Lung (tissue), 12 donors: ENCODE data around the gene VLDLR. TPM values are rescaled to one million over a fixed set of nuclear protein-coding genes. Genes with fewer than 3 reads are reported as not detected.
A peak's percentile ranks its signal among the peaks of the same experiment; 100 is the strongest.

Experiments used
- ATAC-seq: fragments of 200-7000 bp; cut with Tn5 transposase; one replicate; pipeline ENCODE4 v1.9.1; 2020; ENCODE audit warnings: moderate number of reproducible peaks; ENCODE audit not compliant: insufficient read depth, low FRiP score
- DNase-seq, 3 donors: peaks; one replicate each; pipeline ENCODE4 v3.0.0-alpha.2; 2013 to 2017
- H3K27ac ChIP-seq, 2 donors: one replicate each; pipeline ENCODE4 v1.5.1; 2013; ENCODE audit warnings: mild to moderate bottlenecking in 2 of 2, moderate library complexity in 2 of 2, control low read depth in 1 of 2, inconsistent platforms in 1 of 2, low read depth in 1 of 2, low read length in 1 of 2
- H3K27me3 ChIP-seq, 3 donors: one replicate each; pipeline ENCODE4 v1.5.1; 2013; ENCODE audit warnings: low read length in 2 of 3; ENCODE audit not compliant: control insufficient read depth in 3 of 3, insufficient read depth in 3 of 3
- H3K36me3 ChIP-seq, 4 donors: one replicate each; pipeline ENCODE4 v1.5.1; 2013; ENCODE audit warnings: low read length in 4 of 4, mild to moderate bottlenecking in 1 of 4, moderate library complexity in 1 of 4; ENCODE audit not compliant: control insufficient read depth in 4 of 4, insufficient read depth in 4 of 4
- H3K4me1 ChIP-seq, 5 donors: one replicate each; pipeline ENCODE4 v1.5.1; 2013; ENCODE audit warnings: low read length in 5 of 5, mild to moderate bottlenecking in 2 of 5, moderate library complexity in 1 of 5; ENCODE audit not compliant: control insufficient read depth in 5 of 5, insufficient read depth in 5 of 5
- H3K4me3 ChIP-seq: one replicate; pipeline ENCODE4 v1.5.1; 2013; ENCODE audit warnings: mild to moderate bottlenecking, control low read depth, moderate library complexity
- H3K9ac ChIP-seq, 2 donors: one replicate each; pipeline ENCODE4 v1.5.1; 2013; ENCODE audit warnings: low read length in 2 of 2, control low read depth in 1 of 2; ENCODE audit not compliant: insufficient read depth in 1 of 2
- H3K9me3 ChIP-seq, 4 donors: one replicate each; pipeline ENCODE4 v1.5.1; 2013; ENCODE audit warnings: low read length in 3 of 4, mild to moderate bottlenecking in 1 of 4, moderate library complexity in 1 of 4; ENCODE audit not compliant: control insufficient read depth in 4 of 4, insufficient read depth in 3 of 4
- WGBS, 2 donors: extraction: QIAGEN DNeasy Blood & Tissue Kit; methylation state at CpG; one replicate each; pipeline ENCODE4 v1.1.7; 2013; 5-methylcytosine and 5-hydroxymethylcytosine counted together
- polyA plus RNA-seq, 2 donors: library from polyadenylated mRNA; stranded (reverse); fragments of 200-250 nt; gene quantifications; one replicate each; pipeline ENCODE4 v1.2.1, GENCODE V29; 2013
- total RNA-seq, 2 donors: library from RNA; depleted of rRNA in 1 of 2; stranded (reverse); fragments of >200 nt in 1 of 2; gene quantifications; one replicate each; pipeline ENCODE4 v1.2.1, GENCODE V29; 2014 to 2021
- TF ChIP-seq, protein P1 (sequence below): IDR thresholded peaks from 2 replicates; pipeline ENCODE4 v1.5.1; 2012; ENCODE audit warnings: mild to moderate bottlenecking; ENCODE audit errors: control extremely low read depth, extremely low read depth
- donor health status: control.
- donor health status: control.
- donor health status: Bipolar disorder and iron deficiency.
- donor health status: healthy.
- donor health status: DM: yes; HTN: yes; CAD: no.

Gene VLDLR
- total and polyA plus RNA-seq, 4 donors = 5.7 to 32.3 (median 14.6) TPM

DNA sequence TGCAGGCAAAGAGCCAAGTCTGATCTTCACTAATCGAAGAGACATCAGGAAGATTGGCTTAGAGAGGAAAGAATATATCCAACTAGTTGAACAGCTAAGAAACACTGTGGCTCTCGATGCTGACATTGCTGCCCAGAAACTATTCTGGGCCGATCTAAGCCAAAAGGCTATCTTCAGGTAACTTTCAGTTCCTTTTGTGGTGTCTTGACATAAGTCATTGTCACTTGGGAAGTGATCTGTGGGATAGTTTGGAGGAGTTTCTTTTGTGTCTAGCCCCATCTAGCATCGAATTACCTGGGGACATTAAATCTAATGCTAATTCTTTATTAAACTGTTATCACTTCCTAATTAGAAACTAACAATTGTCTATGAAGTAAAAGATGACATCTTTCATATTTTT is 24.0 kb downstream of the VLDLR start:
- Histone ChIP-seq H3K4me3 (no peak overlapping the region), H3K27me3 (no peaks in the 10 kb centered on the region), H3K27ac (no peak overlapping the region), H3K36me3 (peaks cover 11 to 77% (median 60%) of the 10 kb centered on the region in 4 donors), H3K9me3 (no peaks in the 10 kb centered on the region), H3K9ac (no peak overlapping the region), H3K4me1 (no peaks in the 10 kb centered on the region)
- WGBS, 2 donors = 91% methylated on average over 4 of the region's 4 CpGs
- no peak for ATAC-seq
- DNase-seq = no peak
- TF ChIP-seq, protein P1, sequence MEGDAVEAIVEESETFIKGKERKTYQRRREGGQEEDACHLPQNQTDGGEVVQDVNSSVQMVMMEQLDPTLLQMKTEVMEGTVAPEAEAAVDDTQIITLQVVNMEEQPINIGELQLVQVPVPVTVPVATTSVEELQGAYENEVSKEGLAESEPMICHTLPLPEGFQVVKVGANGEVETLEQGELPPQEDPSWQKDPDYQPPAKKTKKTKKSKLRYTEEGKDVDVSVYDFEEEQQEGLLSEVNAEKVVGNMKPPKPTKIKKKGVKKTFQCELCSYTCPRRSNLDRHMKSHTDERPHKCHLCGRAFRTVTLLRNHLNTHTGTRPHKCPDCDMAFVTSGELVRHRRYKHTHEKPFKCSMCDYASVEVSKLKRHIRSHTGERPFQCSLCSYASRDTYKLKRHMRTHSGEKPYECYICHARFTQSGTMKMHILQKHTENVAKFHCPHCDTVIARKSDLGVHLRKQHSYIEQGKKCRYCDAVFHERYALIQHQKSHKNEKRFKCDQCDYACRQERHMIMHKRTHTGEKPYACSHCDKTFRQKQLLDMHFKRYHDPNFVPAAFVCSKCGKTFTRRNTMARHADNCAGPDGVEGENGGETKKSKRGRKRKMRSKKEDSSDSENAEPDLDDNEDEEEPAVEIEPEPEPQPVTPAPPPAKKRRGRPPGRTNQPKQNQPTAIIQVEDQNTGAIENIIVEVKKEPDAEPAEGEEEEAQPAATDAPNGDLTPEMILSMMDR = no peak

GRCh38 chr9:2655411-2655901 is 33.9 kb downstream of the VLDLR start:
- Histone ChIP-seq H3K4me3 (no peak overlapping the region), H3K36me3 (peaks cover 6 to 36% (median 30%) of the 10 kb centered on the region in 4 donors), H3K4me1 (peaks cover 0 to 8% (median 0%) of the 10 kb centered on the region in 5 donors), H3K27me3 (no peaks in the 10 kb centered on the region), H3K9ac (no peak overlapping the region), H3K27ac (peak overlapping the region in 1 of 2 donors; percentile 77), H3K9me3 (no peaks in the 10 kb centered on the region)
- WGBS, 2 donors = 53 to 71% methylated on average over 3 of the region's 3 CpGs
- no peak for DNase-seq
- ATAC-seq = peak; percentile 28
- TF ChIP-seq, protein P1 = no peak

DNA sequence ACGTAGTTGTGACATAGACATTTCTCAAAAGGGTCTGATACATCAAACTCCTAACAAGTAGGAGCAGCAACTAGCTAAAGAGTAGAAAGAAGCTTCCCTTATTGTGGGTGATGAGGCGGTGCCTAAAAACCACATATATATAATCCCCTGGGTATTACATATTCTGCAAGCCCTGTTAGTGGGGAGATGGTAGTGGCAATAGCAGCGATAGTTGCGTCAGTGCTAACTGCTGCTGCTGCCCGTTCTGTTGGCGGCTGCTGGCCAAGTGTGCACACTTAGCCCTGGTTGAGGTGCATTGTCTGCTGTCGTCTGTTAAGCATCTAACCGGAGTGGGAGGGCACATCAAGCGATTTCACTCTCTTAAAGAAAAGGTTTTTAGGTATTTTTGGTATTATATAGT is 35.8 kb downstream of the VLDLR start:
- no peaks in the 10 kb centered on the region for H3K27me3 ChIP-seq
- WGBS, 2 donors = 47 to 70% methylated on average over 9 of the region's 9 CpGs
- H3K36me3 ChIP-seq = peaks cover 0 to 23% (median 16%) of the 10 kb centered on the region in 4 donors
- TF ChIP-seq, protein P1 = no peak
- no peaks in the 10 kb centered on the region for H3K9me3 ChIP-seq
- DNase-seq (no peak), ATAC-seq (no peak)
- H3K4me3 ChIP-seq = no peak overlapping the region
- no peak overlapping the region for H3K27ac ChIP-seq
- no peak overlapping the region for H3K9ac ChIP-seq
- peaks cover 0 to 8% (median 0%) of the 10 kb centered on the region in 5 donors for H3K4me1 ChIP-seq

DNA sequence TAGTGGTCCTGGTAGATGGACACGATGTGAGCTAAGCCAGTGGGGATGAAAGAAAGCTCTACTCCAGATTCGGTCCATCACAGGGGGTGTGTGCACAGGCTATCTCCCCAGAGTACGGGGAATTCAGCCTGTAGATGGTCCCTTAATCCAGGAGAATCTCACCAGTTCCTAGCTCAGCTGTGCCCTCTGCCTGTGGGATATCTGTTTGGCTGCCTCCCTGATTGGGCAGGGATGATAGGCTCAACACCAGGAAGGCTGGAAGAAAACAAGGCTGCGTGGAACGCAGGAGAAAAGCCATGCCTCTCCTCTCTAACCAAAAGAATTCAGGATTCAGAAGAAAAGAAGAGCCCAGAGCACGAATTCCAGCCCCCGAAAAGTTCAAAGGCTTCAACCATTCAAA is 40.9 kb downstream of the VLDLR start:
- no peak for DNase-seq
- Histone ChIP-seq H3K27me3 (no peaks in the 10 kb centered on the region), H3K36me3 (no peaks in the 10 kb centered on the region), H3K9me3 (peaks cover 0 to 3% (median 0%) of the 10 kb centered on the region in 4 donors), H3K9ac (no peak overlapping the region), H3K4me3 (no peak overlapping the region), H3K27ac (no peak overlapping the region), H3K4me1 (peaks cover 0 to 8% (median 0%) of the 10 kb centered on the region in 5 donors)
- no peak for ATAC-seq
- TF ChIP-seq, protein P1 = no peak
- 82 to 95% methylated on average over 7 of the region's 7 CpGs for WGBS, 2 donors
